Activated effector memory CD4-positive, alpha-beta T cell treated with Interleukin-2 at 50 U/mL for 16 hours (primary cell): ENCODE measurements around the gene NRARP.
"Not testable (repeated sequence)": the region's sequence is repeated elsewhere in the genome, so short reads cannot be mapped to it uniquely, and the experiment has no call there.

ENCODE experiments used
- DNase-seq: peaks from one replicate; pipeline ENCODE4 v3.0.0-alpha.2; 2020

NRARP gene

DNA sequence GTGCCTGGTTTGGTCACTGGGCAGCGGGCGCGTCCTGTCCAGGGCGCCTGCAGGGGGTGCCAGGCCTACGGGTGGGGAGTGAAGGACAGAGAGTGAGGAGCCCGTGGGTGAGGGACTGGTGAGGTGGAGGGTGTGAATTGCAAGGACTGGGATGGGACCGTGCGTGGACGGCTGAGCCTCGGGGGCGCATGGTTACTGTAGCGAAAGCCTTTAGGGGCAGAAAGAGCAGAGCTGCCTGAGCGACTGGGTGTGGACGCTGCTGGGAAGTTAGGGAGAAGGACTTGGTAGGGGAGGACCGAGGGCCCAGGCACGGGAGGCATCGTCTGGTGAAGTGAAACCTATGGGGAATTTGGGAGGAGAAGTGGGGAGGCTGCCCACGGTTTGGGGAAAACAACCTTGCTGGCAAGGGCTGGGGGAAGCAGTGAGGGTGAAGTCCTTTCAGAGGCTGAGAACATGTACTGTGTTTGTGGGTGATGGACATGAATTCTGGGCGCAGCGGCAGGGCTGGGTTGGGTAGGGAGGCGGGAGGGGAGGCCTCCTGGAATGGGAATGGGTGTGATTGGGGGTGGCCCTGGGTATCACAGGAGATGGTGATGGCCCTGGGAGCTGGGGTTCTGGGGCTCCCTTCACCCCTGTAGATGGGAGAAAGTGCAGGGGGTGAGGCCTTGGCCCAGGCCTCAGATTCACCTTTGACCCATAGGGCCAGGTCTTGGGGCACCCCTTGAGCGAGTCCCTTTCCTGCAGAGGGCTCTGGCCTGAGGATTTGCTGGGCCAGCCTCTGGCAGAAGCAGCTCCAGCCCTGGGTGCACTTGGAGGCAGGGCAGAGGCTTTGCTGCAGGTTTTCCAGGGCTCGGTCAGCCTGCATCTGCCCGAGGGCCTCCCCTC lies 26.2 kb downstream of the NRARP start:
- no peak for DNase-seq

DNA sequence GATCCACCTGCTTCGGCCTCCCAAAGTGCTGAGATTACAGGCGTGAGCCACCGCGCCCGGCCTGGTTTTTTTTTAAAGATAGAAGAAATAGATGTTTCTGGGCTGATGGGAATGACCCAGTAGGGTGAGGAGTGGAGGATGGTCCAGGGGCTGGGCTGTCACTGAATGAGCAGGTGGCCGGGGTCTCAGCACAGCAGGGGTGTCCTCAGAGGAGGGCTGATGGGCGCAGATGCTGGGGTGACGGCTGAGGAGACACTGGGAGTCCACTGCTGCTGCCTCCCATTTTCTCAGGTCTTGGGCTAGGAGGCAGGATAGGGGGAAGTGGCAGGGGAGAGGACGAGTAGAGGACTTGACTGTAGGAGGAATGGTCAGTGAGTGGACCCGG lies 26.9 kb downstream of the NRARP start:
- DNase-seq: no peak

DNA sequence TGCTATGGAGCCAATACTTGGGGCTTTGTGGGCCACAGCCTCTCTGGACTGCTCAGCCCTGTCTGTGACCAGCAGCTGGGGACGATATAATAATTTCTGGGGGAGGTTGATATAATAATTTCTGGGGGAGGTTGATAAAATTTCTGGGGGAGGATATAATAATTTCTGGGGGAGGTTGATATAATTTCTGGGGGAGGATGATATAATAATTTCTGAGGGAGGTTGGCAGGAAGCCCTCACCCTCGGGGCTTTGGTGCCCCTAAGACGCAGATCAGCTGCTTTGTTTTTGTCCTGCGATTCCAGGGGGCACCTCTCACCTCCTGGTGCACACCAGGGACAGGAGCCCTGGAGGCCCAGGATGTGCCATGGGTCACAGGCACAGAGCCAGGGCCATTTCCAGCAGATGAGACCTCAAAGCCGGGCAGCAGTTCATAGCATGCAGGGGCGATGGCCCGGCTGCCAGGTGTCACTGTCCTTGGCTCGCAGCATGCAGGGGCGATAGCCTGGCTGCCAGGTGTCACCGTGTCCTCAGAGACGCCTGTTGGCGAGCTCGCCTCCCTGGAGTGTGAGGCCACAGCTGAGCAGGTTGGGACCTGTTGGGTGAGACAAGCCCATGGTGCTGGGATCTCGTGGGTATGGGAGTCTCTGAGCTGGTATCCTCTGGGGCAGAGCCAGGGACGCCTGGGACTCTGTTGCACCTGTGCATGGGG lies 28.3 kb downstream of the NRARP start:
- DNase-seq: no peak

DNA sequence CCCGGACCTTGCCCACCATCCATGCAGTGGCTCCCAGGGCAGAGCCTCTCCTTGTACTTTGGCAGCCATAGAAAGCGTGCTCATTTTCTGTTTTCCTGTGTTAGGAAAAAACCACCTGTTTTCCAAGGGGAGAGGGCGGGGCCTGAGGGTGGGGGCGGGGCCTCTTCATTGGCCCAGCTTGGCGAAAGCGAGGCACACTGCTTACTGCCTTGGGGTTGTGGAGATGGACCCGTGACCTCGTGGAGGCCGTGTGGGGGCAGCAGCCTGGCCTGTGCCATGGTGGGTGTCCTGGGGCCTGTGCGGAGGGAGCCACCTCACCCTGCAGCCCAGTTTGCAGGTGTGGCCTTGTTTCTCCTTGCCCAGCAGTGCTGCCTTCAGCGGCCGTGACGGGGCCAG lies 29.0 kb downstream of the NRARP start:
- DNase-seq: no peak

DNA sequence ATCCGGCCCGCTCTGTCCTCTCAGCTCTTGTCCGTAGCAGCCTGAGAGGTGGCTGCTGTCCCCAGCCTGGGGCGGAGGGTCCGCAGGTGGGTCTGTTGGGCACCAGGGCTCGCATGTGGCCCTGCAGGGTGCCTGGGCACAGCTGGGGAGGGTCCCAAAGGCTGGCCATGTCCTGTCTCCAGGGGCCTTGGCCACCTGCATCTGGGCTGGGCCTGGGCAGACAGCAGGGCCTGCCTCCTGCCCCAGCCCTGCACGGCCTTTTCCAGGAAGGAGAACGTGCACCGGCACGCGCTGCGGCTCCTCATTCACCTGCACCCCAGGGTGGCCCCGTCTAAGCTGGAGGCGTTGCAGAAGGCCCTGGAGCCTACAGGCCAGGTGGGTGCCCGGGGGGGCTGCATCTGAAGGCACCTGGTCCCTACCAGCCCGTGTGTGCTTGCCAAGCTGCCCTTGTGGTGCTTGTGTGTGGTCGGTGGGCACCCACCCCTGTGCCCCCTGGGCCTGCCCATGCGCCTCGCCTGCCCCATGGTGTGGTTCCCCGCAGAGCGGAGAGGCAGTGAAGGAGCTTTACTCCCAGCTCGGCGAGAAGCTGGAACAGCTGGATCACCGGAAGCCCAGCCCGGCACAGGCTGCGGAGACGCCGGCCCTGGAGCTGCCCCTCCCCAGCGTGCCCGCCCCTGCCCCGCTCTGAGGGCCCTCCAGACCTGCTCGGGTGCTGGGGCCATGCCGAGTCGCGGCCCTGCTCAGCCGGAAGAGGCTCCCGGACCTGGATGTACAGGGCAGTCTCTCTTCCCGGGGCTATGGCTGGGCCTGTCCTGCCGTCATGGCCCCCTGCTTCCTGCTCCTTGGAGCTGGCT lies 29.6 kb downstream of the NRARP start:
- no peak for DNase-seq

DNA sequence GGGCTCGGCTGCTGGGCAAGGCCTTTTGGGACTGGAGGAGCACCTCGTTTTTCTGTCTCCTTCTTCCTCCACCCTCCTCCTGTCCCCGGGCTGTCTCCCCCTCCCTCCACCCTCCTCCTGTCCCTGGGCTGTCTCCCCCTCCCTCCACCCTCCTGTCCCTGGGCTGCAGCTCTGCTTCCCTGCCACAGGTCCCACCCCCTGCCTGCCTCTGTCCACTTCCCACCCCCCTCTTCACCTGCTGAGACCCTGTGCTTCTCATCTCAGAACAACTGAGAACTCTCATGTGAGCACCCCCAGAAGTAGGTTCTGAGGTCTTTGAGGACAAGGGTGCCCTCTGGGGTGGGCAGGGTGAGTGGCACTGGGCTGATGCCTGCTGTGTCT lies 30.4 kb downstream of the NRARP start:
- DNase-seq: no peak

DNA sequence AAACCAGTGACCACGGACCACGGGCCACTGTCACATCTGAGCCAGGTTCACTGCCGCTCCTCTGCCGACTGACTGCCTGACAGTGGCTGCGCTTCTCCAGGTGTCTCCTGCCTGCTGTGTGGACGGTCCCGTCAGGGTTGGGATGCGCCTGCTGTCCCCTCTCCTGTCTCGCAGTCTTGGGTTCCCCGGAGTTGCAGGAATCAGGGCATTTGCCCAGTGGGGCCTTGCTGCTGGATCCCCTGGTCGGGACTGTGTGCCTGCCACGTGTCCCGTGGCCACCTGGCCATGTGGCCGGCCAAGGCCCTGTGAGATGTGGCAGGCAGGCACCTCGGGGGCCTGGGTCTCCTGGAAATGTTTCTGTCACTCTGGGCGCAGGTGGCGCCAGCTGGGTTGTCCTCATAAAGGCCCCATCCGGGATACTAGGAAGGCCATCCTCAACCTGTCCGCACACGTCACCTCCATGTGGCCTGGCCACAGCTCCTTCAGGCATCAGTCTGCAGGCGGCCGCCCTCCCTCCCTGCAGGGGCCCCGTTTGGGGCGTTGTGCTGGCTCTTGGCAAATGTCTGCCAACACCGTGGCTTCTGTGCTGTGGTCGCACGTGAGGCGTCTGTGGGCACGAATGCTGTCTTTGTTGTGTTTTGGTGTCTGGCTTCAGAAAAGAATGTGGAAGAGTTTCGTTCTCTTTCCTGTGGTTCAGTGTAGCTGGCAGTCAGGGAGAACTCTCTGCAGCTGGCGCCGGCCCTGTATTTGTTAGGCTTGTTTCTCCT lies 31.0 kb downstream of the NRARP start:
- DNase-seq: no peak

DNA sequence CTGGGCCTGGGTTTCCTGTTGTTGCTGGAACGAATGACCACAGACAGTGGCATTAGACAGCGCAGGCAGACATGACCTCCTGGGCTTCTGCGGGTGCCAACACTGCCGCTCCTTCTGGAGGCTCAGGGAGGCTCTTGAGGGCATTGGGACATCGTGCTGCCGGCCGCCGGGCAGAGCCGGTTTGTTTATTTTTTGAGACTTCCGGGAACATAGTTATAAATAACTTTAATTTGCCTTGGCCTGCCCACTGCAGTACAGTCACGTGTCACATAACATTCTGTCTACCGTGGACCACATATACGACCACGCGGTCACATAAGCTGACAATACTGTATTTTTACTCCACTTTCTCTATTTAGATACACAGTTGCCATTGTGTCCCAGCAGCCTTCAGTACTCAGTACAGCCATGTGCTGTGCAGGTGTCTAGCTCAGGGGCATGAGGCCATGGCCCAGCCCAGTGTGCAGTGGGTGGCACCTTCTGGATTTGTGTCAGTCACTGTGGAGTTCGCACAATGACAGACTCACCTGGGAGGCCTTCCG lies 32.8 kb downstream of the NRARP start:
- DNase-seq: no peak

DNA sequence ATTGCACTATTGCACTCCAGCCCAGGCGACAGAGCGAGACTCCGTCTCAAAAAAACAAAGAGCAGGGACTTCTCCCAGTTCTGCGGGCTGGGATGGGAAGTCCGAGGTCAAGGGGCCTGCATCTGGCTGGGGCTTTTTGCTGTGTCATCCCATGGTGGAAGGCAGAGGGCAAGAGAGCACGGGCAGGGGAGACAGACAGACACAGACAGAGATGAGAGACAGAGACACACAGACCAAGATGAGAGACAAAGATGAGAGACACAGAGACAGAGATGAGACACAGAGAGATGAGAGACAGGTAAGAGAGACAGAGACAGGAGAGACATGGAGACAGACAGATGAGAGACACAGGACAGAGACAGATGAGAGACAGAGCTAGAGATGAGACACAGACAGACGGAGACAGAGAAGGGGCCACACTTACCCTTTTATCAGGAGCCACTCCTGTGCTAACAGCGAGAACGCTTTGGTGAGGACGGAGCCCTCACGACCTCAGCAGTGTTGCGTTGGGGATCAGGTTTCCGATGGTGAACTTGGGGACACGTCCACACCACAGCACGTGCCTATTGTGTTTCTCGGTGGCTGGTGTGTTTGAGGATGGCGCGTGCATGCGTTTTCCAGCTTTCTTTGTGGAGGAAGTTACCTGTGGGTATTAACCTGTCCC lies 33.4 kb downstream of the NRARP start:
- DNase-seq: no peak

DNA sequence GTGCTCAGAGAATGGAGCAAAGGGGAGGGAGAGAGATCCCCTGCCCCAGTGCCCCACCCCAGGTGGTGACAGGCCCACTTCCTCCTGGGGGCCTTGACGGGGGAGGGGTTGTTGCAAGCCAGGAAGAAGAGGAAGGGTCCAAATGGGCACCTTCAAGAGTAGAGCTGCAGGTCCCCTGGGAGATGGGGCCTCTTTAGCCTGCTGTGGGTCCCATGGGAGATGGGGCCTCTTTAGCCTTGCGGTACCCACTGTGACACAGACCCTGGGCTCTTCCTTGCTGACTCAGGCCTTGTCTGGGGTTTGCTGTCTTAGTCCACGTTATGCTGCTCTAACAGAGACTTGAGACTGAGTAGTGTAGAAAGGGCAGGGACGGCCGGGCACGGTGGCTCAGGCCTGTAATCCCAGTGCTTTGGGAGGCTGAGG lies 34.1 kb downstream of the NRARP start:
- DNase-seq: no peak

DNA sequence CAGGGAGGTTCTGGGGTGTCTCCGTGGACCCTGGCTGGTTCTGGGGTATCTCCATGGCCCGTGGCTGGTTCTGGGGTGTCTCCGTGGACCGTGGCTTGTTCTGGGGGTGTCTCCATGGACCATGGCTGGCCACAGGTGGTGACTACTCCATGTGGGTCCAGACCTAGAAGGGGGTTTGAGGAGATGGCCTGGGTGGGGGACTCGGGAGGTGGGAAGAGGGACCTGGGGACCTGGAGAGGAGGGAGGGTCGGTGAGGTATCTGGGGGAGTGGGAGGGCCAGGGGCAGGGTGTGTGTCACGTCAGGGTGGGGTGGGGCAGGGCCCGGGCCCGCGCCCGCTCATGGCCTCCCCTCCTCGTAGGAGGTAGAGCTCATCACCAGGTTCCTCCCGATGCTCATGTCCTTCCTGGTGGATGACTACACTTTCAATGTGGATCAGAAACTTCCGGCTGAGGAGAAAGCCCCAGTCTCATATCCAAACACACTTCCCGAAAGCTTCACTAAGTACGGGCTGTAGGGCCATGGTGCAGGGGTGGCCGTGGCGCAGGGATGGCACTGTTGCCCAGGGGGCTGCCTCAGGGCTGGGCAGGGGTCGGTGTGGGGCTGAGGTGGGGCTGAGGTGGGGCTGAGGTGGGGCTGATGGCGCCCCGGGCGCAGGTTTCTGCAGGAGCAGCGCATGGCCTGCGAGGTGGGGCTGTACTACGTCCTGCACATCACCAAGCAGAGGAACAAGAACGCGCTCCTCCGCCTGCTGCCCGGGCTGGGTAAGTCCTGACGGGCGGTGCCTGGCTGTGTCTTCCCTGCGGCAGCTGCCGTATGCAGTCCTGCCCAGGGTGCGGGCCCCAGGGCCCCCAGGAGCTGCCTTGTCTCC lies 35.3 kb downstream of the NRARP start:
- no peak for DNase-seq

DNA sequence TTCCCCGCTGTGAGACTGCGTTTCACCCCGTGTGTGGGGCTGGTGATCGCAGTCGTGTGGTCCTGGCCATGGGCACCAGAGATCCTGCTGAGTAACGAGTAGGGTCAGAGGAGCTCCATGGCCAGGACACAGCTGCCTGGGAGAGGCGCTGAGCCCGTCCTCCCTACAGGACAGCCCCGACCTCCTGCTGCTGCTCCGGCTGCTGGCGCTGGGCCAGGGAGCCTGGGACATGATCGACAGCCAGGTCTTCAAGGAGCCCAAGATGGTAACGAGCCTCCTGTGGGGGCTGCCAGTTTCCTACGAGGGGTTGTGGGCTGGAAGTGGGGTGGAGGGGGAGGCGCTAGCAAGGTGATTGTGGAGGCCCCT lies 35.9 kb downstream of the NRARP start:
- no peak for DNase-seq

DNA sequence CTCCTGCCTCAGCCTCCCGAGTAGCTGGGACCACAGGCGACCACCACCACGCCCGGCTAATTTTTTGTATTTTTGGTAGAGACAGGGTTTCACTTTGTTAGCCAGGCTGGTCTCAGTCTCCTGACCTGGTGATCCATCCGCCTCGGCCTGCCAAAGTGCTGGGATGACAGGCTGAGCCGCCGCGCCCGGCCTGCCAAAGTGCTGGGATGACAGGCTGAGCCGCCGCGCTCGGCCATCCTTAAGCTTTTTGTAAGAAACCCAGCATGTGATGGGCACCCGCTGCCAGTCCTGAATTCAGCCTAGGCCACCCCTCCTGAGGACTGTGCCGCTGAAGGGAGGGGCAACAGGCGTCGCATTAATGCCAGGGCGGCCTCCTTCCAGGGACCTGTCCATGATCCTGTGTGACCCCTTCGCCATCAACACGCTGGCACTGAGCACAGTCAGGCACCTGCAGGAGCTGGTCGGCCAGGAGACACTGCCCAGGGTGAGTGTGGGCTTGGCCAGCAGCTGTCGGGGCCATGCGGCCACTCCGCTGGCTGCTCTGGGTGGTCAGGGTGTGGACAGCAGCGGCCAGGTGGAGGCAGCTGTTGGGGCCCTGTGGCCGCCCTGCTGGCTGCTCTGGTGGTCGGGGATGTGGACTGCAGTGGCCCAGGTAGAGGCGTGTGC lies 36.4 kb downstream of the NRARP start:
- DNase-seq: no peak

DNA sequence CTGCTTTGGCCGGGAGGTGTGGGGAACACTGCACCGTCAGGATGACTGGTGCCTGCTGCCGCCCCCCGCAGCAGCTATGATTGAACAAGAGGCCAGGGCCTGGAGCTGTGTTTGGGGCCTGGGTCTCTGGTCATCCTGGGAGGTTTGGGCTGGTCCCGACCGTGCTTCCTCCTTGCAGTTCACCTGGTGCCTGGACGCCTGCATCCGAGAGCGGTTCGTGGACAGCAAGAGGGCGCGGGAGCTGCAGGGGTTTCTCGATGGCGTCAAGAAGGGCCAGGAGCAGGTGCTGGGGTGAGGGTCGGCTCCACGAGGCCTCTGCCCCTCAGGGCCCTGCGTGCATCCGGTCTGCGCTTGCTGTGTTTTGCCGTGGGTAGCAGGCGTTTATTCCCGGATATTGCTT lies 38.0 kb downstream of the NRARP start:
- no peak for DNase-seq

DNA sequence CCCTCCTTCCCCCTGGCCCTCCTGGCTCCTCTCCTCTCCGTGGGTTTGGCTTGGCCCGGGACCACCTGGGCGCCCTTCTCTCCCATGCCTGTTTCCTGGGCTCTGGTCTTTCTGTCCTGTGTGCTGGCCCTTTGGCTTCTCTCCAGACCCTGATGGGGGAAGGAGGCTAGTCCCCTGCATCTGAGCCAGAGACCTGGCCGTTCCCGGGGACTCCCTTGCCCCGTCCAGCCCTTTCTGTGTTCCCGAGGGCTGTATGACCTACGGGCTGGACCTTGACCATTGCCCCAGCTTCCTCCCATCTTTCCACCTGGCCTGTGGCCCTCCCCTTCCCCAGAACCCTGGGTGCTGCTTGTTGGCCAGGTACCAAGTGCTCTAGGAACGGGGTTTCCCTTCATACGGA lies 38.6 kb downstream of the NRARP start:
- no peak for DNase-seq

DNA sequence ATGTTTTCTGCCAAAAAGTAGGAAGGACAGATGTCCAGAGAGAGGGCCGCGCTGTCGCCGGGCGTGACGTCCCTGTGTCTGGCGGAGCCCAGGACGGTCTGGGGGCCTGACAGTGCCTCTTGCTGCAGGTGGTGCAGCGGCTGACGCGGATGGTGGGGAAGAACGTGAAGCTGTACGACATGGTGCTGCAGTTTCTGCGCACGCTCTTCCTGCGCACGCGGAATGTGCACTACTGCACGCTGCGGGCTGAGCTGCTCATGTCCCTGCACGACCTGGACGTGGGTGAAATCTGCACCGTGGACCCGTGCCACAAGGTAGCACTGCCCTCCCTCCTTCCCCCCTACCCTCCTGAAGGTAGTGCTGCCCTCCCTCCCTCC lies 39.2 kb downstream of the NRARP start:
- DNase-seq: no peak

DNA sequence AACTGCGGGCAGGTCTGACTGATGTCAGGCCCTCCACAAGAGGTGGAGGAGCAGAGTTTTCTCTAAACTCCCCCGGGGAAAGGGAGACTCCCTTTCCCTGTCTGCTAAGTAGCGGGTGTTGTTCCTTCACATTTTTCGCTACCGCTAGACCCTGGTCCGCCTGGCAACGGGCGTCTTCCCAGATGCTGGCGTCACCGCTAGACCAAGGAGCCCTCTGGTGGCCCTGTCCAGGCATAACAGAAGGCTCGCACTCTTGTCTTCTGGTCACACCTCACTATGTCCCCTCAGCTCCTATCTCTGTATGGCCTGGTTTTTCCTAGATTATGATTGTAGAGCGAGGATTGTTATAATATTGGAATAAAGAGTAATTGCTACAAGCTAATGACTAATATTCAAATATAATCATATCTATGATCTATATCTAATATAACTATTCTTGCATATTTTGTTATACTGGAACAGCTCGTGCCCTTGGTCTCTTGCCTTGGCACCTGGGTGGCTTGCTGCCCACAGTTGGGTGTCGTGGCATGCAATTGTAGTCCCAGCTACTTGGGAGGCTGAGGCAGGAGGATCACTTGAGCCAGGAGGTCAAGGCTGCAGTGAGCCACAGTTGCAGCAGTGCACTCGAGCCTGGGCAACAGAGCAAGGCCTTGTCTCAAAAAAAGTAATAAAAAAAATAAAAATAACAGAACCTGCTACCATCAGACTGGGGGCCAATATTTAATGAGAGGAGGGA lies 39.7 kb downstream of the NRARP start:
- not testable (repeated sequence) for DNase-seq

DNA sequence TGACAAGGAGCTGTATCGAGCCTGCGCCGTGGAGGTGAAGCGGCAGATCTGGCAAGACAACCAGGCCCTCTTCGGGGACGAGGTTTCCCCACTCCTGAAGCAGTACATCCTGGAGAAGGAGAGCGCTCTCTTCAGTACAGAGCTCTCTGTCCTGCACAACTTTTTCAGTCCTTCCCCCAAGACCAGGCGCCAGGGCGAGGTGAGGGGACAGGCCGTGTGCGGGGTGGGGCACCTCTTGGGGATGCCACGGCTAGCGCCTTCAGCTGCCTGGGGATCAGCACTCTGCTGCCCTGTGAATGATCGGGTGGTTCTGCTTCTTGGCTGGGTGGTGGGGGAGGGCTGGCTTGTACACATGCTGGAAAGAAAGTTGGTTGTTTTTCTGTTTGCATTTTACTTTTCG lies 45.2 kb downstream of the NRARP start:
- DNase-seq: no peak

DNA sequence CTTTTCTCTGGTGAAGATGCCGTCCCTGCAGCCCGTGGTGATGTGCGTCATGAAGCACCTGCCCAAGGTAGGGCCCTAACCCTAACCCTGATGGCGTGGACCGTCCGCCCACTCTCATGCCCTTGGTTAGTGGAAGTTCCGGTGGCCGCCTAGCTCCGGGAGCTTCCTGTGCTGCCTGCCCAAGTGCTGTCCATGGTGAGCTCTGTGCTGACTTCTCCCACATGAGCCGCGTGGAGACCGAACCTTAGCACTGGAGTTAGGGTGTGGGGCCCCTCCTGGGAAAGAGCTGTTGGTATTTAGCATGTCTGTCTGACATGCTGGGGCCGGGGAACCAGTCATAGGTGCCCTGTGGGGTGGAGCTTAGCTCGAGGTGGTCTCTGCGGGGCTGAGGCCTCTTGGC lies 45.7 kb downstream of the NRARP start:
- DNase-seq: no peak
